ENCODE data around the gene LAMA5.
A peak's percentile ranks its signal among the peaks of the same experiment; 100 is the strongest.

The LAMA5 gene

GRCh38 chr20:62367136-62367632 lies at the start of gene LAMA5:
TSS of gene LAMA5 (minus strand) at chr20:62367312. CDS start at chr20:62367245, 67 bp downstream.
- TF ChIP-seq, protein P1, sequence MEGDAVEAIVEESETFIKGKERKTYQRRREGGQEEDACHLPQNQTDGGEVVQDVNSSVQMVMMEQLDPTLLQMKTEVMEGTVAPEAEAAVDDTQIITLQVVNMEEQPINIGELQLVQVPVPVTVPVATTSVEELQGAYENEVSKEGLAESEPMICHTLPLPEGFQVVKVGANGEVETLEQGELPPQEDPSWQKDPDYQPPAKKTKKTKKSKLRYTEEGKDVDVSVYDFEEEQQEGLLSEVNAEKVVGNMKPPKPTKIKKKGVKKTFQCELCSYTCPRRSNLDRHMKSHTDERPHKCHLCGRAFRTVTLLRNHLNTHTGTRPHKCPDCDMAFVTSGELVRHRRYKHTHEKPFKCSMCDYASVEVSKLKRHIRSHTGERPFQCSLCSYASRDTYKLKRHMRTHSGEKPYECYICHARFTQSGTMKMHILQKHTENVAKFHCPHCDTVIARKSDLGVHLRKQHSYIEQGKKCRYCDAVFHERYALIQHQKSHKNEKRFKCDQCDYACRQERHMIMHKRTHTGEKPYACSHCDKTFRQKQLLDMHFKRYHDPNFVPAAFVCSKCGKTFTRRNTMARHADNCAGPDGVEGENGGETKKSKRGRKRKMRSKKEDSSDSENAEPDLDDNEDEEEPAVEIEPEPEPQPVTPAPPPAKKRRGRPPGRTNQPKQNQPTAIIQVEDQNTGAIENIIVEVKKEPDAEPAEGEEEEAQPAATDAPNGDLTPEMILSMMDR (IDR thresholded peaks at IDR 0.05; ENCODE audit: borderline replicate concordance, insufficient read depth, low read depth, low read length), result no peak
- H3K4me3 ChIP-seq (ENCODE audit: low read depth, low read length), result peak within 1 kb of the TSS; percentile 26

DNA sequence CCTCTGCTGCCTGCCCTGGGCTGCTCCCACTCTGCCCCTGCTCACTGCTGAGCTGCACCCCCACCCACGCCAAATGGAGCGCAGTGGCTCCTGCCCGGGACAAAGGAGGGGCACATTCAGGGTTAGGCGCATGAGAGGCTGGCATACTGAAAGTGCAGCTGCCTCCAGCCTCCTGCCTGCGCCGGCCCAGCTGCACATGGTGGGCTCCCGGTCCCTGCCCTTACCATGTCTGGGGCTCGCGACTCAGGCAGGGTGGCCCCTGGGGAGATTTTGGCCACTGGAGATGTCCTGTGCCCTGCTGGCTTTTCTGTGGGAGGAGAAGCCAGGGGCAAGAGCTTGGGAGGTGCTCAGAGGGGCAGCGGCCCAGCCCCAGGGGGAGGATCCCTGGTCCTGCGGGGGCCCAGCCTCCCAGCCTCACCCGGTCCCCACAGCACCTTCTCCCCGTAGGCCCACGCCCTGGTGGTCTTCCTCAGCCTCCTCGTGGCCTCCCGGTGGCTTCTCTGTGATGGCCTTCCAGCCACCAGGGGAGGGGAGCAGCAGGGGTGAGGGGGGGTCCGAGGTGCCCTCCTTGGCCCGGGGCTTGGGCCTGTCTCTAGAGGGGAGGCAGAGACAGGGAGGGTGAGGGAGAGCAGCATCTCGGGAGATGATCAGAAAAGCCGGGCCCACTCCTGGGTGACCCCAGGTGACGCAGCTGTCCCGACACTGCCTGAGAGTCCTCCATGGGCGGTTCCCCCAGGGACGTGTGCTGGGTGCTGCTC lies 48.4 kb upstream of the LAMA5 start:
- no peak overlapping the region for H3K4me3 ChIP-seq (ENCODE audit: low read depth, low read length)
- TF ChIP-seq, protein P1 (IDR thresholded peaks at IDR 0.05; ENCODE audit: borderline replicate concordance, insufficient read depth, low read depth, low read length), result no peak

DNA sequence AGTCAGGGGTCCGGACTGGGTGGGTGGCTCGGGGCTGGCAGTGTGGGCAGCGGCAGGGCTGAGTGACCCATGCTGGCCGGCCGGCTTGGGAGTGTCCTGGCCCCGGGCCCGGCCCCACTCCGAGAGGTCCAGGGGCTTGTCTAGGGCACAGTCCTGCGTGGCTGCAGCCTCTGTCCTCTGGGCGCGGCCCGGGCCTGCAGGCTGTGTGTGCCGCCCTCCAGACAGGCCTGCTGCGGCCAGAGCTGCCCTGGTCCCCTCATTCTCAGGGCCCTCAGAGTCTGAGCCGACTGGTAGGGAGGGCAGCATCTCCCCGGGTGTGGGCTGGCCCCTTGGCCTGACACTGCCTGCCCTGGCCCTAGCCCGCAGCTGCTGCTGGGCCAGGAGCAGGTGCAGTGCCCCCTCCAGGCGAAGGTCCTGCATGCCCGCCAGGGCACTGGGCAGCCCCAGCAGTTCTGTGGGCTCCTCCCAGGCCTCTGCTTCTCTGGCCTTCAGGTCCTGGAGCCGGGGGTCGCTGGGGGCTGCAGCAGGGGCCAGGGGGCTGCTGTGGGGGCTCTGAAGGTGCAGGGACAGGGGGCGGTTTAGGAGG lies 46.9 kb upstream of the LAMA5 start:
- TF ChIP-seq, protein P1 (IDR thresholded peaks at IDR 0.05; ENCODE audit: borderline replicate concordance, insufficient read depth, low read depth, low read length), result no peak
- no peak overlapping the region for H3K4me3 ChIP-seq (ENCODE audit: low read depth, low read length)

DNA sequence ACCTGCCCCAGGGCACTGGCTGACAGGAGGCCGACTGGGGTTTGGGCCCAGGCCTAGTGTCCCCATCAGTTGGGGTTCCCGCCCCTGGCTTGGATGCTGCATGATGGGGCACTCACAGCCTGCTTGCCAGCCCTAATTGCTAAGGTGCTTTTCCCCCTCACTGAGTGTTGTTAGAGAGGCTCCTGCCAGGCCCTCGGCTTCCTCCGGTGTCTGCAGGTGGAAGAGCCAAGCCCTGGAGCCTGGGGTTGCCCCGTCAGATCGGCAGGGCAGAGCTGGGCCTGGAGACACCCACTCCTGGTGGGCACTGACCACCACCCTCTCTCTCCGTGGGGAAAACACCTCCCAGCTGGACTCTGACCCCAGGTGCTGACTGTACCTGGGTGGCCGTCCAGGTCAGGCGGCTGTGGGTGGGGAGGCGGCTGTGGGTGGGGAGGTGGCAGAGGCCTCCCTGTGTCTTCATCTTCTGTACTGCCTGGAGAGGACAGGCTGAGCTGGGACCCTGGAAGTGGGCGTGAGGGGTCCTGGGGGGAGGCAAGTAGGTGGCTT lies 46.0 kb upstream of the LAMA5 start:
- TF ChIP-seq, protein P1 (IDR thresholded peaks at IDR 0.05; ENCODE audit: borderline replicate concordance, insufficient read depth, low read depth, low read length), result no peak
- H3K4me3 ChIP-seq (ENCODE audit: low read depth, low read length), result no peak overlapping the region

GRCh38 chr20:62412194-62413024 lies 45.3 kb upstream of the LAMA5 start:
- H3K4me3 ChIP-seq (ENCODE audit: low read depth, low read length), result no peak overlapping the region
- TF ChIP-seq, protein P1 (IDR thresholded peaks at IDR 0.05; ENCODE audit: borderline replicate concordance, insufficient read depth, low read depth, low read length), result no peak

- TF ChIP-seq, protein P1 (IDR thresholded peaks at IDR 0.05; ENCODE audit: borderline replicate concordance, insufficient read depth, low read depth, low read length), result no peak
These were observed 44.5 kb upstream of the LAMA5 start for GRCh38 chr20:62411479-62412193.

More at GRCh38 chr20:62411479-62412193, 44.5 kb upstream of the LAMA5 start:
- no peak overlapping the region for H3K4me3 ChIP-seq (ENCODE audit: low read depth, low read length)
